ENCODE measurements around the gene METTL9. TPM values are rescaled to one million over a fixed set of nuclear protein-coding genes. Genes with fewer than 3 reads are reported as not detected.
A peak's percentile ranks its signal among the peaks of the same experiment; 100 is the strongest.
"Not testable (repeated sequence)": the region's sequence is repeated elsewhere in the genome, so short reads cannot be mapped to it uniquely, and the experiment has no call there.

METTL9 gene
- total RNA-seq, 1 experiment from 2014 or later, result 120 TPM

DNA sequence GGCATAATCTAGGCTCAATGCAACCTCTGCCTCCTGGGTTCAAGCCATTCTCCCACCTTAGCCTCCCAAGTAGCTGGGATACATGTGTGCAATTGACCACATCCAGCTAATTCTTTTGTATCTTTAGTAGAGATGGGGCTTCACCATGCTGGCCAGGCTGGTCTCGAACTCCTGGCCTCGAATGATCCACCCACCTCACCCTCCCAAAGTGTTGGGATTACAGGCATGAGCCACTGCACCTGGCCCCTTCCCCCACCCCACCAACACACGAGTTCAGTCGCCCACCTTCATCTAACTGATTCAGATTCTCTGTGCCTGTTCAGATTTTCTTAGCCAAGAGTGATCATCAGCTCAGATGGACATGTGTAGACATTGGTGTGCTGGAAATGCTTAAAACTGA is 25.0 kb upstream of the METTL9 start:
- no peak for DNase-seq (ENCODE audit: low read depth)

DNA sequence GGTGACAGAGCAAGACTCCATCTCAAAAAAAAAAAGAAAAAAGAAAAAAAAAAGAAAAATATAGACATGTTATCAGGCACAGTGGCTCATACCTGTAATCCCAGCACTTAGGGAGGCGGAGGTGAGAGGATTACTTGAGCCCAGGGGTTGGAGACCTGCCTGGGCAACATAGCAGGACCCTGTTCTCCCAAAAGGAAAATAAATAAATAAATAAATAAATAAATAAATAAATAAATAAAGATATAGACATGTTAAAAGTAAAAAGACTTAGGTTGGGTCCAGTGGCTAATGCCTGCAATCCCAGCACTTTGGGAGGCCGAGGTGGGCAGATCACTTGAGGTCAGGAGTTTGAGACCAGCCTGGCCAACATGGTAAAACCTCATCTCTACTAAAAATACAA is 23.1 kb upstream of the METTL9 start:
- not testable (repeated sequence) for DNase-seq (ENCODE audit: low read depth)

DNA sequence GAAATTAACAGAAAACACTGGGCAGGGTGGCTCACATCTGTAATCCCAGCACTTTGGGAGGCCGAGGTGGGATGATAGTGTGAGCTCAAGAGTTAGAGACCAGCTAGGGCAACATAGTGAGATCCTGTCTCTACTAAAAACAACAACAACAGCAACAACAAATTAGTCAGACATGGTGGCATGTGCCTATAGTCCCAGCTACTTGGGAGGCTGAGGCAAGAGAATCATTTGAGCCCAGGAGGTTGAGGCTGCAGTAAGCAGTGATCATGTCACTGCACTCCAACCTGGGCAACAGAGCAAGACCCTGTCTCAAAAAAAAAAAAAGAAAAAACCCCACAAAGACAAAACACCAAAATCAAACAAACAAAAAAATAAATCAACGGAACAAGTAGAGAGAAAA is 21.9 kb upstream of the METTL9 start:
- not testable (repeated sequence) for DNase-seq (ENCODE audit: low read depth)

DNA sequence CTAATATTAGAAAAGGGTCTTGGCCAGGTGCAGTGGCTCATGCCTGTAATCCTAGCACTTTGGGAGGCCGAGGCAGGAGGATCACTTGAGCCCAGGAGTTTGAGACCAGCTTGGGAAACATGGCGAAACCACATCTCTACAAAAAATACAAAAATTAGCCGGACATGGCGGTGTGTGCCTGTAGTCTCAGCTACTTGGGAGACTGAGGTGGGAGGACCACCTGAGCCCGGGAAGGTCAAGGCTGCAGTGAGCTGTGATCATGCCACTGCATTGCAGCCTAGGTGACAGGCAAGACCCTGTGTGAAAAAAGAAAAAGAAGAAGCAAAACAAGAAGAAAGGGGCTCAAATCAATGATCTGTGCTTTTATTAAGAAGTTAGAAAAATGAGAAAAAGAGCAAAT is 21.1 kb upstream of the METTL9 start:
- DNase-seq (ENCODE audit: low read depth), result not testable (repeated sequence)

DNA sequence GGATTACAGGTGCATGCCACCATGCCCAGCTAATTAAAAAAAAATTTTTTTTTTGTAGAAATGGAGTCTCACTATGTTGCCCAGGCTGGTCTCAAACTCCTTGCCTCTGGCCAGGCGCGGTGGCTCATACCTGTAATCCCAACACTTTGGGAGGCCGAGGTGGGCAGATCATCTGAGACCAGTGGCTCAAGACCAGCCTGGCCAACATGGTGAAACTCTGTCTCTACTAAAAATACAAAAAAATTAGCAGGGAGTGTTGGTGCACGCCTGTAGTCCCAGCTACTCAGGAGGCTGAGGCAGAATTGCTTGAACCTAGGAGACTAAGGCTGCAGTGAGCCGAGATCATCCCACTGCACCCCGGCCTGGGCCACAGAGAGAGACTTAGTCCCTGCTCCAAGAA is 19.2 kb upstream of the METTL9 start:
- DNase-seq (ENCODE audit: low read depth), result not testable (repeated sequence)

DNA sequence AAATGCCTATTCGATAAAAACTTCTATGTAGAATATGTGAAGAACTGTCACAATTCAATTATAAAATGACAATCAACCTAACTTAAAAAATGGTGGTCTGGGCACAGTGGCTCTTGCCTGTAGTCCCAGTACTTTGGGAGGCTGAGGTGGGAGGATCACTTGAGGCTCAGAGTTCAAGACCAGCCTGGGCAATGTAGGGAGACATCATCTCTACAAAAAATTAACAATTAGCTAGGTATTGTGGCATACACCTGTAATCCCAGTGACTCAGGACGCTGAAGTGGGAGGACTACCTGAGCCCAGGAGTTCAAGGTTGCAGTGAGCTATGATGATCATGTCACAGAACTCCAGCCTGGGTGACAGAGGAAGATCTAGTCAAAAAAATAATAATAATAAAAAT is 18.6 kb upstream of the METTL9 start:
- DNase-seq (ENCODE audit: low read depth), result no peak

DNA sequence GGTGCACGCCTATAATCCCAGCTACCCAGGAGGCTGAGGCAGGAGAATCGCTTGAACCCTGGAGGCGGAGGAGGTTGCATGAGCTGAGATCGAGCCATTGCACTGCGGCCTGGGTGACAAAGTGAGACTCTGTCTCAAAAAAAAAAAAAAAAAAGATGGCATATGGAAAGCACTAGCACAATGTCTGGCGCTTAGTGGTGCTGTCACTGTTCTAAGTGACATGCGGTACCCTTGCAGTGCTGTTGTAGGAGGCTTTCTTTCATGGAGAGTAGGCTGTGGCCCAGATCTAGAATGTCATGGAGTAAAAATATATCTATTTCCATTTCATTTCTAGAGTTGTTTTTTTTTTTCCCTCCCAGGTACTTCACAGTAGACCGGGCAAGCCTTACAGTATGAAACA is 14.6 kb upstream of the METTL9 start:
- no peak for DNase-seq (ENCODE audit: low read depth)

DNA sequence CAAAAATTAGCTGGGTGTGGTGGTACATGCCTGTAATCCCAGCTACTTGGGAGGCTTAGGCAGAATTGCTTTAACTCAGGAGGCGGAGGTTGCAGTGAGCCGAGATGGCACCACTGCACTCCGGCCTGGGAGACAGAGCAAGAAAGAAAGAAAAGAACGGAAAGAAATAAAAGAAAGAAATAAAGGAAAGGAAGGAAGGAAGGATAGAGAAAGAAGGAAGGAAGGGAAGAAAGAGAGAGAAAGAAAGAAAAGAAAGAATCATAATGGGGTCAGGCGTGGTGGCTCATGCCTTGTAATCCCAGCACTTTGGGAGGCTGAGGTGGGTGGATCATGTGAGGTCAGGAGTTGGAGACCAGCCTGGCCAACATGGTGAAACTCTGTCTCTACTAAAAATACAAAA is 10.8 kb upstream of the METTL9 start:
- not testable (repeated sequence) for DNase-seq (ENCODE audit: low read depth)

DNA sequence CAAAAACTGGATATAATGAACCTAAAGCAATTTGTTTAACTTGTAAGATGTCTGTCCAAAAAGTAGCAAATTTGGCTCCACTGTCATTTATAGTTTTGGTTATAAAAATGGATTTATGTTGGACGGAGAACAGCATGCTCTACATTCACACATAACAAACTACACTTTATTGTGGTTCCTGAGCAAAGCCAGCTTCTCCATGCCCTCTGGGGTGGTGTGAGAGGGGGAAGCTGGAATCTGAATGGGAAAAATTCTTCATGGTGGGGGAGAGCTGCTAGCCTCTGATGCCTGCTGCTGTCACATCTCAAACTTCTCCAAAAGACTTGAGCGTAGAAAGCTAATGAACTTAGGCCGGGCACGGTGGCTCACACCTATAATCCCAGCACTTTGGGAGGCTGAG is 9.8 kb upstream of the METTL9 start:
- no peak for DNase-seq (ENCODE audit: low read depth)

DNA sequence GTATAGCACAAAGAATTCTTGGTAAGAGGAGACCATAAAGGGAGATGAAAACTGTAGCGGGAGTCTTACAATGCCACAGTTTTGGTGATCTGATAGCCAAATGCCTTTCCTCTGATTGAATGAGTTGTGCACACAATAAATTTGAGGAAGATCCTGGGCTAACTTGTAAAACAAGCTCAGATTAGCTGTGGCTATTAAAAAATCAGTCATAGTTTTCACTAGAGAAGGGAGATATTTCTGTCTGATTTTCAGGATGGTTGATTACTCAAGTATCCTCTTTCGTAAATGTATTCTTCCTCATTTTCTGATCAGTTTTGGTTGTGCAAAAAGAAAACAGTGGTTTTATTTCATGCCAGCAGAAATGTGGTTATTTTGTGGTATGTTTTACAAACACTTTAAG is 9.1 kb upstream of the METTL9 start:
- no peak for DNase-seq (ENCODE audit: low read depth)

DNA sequence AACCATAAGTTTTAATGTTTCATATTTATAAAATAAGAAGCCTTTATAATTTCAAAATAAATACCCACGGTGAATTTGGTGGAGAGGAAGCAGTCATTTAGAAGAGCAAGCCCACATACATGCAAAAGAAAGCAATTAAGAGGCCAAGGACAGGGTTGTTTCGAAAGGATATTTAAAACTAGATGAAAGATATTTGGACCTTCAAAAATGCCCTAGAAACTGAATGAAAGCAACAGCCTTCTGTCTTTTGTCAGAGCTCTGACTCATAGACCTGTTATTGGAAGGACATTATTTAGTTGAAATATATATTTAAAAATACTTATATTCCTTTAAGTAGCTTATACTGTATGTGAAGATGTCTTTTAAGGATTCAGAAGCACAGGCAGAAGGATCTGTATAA is 8.6 kb upstream of the METTL9 start:
- DNase-seq (ENCODE audit: low read depth), result no peak

DNA sequence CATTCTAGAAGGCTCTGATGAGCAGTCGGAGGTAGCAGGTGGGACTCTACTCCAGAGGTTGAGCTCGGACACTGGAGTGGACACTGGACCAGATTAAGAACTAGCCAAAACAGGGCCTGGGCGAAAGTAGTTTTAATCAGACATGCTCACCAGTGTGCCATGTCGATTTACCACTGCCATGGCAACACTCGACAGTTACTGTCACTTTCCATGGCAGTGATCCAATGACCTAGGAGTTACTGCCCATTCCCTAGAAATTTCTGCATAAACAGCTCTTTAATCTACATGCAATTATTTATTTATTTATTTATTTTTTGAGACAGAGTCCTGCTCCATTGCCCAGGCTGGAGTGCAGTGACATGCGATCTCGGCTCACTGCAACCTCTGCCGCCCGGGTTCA is 7.2 kb upstream of the METTL9 start:
- DNase-seq (ENCODE audit: low read depth), result no peak

DNA sequence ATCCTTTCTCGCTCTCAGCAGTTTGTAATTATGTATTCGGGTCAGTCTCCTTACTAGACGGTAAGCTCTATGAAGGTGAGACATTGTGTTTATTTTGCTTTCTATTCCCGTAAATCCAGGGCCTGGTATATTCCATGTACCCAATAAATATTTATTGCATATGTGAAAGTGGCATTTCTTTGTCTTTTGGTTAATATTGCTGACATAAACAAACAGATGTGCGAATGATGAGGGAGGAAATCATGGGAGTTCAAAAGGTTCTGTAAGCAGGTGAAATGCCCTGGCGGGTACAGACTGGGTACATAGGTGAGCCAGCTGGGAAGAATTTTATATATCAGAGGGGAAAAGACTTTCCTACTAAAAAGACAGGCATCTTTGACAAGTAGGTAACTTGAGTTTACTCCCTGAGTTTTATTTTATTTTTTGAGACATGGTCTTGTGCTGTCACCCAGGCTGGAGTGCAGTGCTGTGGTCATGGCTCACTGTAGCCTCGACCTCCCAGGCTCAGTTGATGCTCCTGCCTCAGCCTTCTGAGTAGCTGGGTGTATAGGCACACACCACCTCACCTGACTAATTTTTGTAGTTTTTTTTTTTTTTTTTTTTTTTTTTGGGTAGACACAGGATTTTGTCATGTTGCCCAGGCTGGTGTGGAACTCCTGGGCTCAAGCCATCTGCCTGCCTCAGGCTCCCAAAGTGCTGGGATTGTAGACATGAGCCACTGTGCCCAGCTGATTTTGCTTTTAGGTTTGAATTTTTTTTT is 5.7 kb upstream of the METTL9 start:
- no peak for DNase-seq (ENCODE audit: low read depth)

DNA sequence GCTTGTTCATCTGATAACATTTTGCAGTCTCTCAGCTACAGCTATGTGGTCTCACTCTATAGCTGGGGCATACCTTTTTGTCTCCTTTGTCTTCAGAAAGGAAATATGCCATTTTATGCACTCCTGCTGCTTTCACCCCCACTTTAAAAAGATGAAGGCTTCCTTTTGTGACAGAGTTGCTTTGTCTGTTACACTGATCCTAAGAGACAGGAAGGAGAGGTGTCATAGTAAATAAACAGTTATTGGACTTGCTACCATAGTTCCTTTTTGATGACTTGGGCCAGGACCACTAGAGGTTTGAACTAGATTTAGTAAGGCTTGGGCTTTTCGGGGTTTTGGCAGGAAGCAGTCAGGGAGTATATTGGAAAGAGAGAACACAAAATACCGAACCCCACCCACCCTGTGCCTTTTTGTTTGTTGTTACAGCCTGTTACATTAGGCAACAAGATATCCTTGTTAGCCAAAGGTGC is 1.8 kb upstream of the METTL9 start:
- no peak for DNase-seq (ENCODE audit: low read depth)

DNA sequence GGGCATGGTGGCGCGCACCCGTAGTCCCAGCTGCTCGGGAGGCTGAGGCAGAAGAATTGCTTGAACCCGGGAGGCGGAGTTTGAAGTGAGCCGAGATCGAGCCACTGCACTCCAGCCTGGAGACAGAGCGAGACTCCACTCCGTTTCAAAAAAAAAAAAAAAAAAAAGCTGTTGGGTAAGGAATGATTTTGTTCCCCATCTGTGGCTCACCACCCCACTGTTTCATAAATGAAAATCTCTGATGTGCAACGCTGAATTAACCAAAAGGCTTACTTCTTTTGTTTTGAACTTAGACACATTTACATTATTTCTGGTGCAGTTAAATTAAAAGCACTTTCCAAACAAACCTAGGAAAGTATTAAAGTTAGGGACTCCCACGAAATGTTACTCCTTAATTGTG is 1.2 kb upstream of the METTL9 start:
- DNase-seq (ENCODE audit: low read depth), result no peak

DNA sequence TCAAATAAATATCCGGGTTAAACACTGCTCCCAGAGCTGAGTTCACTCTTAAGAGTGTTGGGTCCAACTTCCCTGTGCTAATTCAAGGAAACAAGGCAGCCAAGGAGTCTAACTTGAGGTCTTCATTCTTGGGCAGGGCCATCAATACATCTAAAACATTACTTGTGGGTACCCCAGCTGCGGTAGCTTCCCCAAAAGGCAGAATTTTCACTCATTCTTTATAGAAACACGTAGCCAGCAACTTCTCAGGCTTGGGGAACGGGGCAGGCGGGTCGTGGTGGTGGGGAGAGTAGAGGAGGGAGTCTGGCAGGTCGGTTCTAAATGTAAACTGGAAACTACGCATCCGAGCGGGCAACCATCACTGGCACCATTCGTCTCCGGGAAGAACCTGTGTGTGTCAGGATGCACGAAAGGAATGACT is 666 bp upstream of the METTL9 start:
- DNase-seq (ENCODE audit: low read depth), result no peak

DNA sequence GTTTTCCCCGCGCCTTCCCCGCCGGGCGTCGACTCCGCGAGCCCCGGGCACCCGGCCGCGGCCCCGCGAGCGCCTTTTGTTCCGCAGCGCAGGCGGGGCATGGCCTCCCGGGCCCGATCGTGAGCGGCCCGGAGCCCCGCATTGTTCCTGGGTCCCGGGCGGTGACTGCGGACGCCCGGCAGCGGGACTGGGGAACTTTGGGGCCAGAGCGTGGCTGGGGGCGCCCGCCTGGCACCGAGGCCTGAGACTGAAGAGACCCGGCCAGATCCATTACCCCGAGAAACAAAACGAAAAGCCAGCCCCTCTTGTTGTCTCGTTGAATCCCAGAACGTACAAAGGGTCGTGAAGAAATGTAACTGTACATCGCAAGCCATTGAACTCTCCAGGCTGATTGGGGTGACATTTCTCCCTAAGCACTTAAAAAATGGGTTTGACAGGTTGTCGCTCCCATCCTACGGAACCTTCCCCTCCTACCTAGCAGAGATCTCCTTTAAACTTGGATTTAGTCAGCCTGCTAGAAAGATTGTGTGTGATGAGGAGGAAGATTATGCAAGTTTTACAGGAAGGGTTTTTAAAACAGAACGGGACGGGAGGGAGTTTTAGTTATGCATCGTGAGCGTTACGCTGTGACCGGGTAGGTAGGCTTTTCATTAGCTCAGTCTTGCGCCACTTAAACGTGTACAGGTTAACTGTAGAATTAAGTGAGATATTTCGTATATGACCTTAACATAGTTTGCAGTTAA is 825 bp downstream of the METTL9 start:
- peak; percentile 15 for DNase-seq (ENCODE audit: low read depth)

DNA sequence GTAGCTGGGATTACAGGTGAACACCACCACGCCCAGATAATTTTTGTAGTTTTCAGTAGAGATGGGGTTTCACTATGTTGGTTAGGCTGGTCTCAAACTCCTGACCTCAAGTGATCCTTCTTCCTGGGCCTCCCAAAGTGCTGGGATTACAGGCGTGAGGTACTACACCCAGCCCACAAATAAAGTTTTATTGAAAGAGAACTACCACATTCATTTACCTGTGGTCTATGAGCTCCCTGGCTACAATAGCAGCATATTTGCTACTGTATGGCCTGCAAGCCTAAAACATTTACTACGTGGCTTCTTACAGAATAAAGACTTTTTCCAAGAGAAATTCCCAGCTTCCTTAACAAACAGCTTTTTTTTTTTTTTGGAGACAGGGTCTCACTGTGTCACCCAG is 3.4 kb downstream of the METTL9 start:
- no peak for DNase-seq (ENCODE audit: low read depth)

DNA sequence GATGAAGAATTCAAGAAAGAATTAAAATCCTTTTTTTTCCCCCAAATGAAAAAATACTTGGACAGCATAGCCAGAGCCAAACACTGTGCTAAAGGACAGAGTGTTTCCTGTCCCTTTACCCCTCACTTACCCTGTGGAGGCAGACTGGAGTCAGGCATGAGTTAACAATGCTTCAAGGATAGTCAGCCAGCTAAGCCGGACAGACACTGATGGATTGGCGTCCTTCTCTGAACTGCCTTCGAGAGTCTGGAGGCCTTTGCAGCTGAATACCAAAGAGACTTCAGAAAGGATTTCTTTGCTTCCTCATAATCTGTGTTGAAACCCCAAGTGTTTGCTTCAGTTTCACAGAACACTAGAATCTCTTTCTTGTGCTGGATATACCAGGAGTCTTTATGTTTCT is 4.6 kb downstream of the METTL9 start:
- no peak for DNase-seq (ENCODE audit: low read depth)

DNA sequence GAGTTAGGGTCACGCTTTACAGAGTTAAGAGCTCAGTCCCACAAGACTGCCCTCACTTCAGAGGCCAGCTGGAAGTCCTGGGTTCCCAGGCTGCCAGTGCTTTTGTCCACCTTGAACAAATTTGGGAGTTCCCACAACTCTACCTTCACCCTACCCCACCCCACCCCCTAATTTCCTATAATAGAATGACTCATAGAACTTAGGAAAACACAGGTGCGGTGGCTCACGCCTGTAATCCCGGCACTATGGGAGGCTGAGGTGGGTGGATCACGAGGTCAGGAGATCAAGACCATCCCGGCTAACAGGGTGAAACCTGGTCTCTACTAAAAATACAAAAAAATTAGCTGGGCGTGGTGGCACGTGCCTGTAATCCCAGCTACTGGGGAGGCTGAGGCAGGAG is 6.5 kb downstream of the METTL9 start:
- not testable (repeated sequence) for DNase-seq (ENCODE audit: low read depth)

DNA sequence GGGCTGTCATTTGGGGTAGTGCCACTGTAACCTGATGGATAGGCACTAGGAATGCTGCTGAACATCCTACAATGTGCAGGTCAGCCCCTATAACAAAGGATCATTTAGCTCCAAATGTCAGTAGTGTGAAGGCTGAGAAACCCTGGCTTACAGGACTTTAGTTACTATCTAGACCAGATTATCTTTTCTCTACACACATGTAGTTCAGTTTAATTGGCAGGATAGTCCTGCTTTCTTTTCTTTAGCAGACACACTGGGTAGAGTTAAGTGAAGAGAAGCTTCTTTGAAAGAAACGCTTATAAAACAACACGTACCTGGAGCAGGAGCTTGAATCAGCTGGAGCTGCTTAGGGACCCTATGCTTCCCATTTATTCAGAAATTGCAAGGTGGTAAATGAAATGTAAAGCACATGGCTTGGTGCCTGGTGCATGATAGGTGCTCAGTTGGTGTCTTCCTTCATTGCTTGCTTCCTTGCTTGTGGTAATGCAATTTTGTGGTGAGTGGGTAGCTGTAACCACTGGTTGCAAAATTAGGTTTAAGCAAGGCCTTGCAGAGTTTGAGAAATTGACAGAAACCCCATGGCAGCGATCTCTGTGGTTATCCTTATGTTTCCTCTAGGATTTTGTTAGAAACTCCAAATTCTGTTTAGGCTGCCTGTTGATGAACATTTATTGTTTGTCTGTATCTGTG is 9.4 kb downstream of the METTL9 start:
- no peak for DNase-seq (ENCODE audit: low read depth)

DNA sequence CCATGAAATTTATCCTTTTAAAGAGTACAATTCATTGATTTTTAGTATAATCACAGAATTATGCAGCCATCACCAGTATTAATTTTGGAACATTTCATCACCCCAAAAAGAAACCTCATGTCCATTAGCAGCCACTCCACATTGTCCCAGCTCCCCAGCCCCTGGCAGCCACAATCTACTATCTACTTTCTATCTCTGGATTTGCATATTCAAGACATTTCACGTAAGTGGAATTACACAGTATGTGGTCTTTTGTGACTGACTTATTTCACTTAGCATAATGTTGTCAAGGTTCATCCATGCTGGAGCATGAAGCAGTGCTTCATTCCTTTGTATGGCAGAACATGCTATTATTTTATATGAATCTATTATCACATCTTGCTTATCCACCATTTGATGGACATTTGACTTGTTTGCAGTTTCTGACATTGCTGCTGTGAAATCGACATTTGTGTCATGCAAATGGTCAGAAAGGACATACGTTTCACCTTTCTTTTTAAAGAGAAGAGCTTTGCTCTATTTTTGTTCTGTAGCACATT is 10.7 kb downstream of the METTL9 start:
- no peak for DNase-seq (ENCODE audit: low read depth)

All from RPMI7951 (cell line).